HepG2 (cell line): ENCODE data around the gene TOP1. TPM values are rescaled to one million over a fixed set of nuclear protein-coding genes. Genes with fewer than 3 reads are reported as not detected.
A peak's percentile ranks its signal among the peaks of the same experiment; 100 is the strongest.

Experiments used
- DPF2 ChIP-seq: sonication (generic); formaldehyde crosslinking; IDR thresholded peaks from 2 replicates; pipeline ENCODE4 v1.4.0; 2020; ENCODE audit warnings: mild to moderate bottlenecking, low read depth, missing genetic modification reagents, borderline replicate concordance
- JUND ChIP-seq: sonication (generic); formaldehyde crosslinking; IDR thresholded peaks from 2 replicates; pipeline ENCODE4 v1.8.0; 2022; ENCODE audit warnings: mild to moderate bottlenecking, missing genetic modification reagents
- MAFF ChIP-seq: IDR thresholded peaks from 2 replicates; pipeline ENCODE4 v1.6.1; 2011; ENCODE audit warnings: low read depth, low read length, improper control_type of control experiment
- NFKB2 ChIP-seq: sonication (generic); formaldehyde crosslinking; IDR thresholded peaks from 2 replicates; pipeline ENCODE4 v1.4.0; 2020; ENCODE audit warnings: missing genetic modification reagents, borderline replicate concordance
- PCBP1 ChIP-seq: fragments of 200-400 bp; formaldehyde crosslinking; IDR thresholded peaks from 2 replicates; pipeline ENCODE4 v1.6.1; 2017; ENCODE audit warnings: mild to moderate bottlenecking, low read depth, low read length, borderline replicate concordance
- RXRA ChIP-seq: sonication (generic); formaldehyde crosslinking; IDR thresholded peaks from 2 replicates; pipeline ENCODE4 v1.5.1; 2020; ENCODE audit warnings: missing genetic modification reagents
- SALL1 ChIP-seq: sonication (generic); formaldehyde crosslinking; IDR thresholded peaks from 2 replicates; pipeline ENCODE4 v1.8.0; 2022; ENCODE audit warnings: mild to moderate bottlenecking, missing genetic modification reagents
- ZFX ChIP-seq: sonication (generic); formaldehyde crosslinking; IDR thresholded peaks from 2 replicates; pipeline ENCODE4 v1.4.0; 2020; ENCODE audit warnings: mild to moderate bottlenecking, low read depth, missing genetic modification reagents, moderate library complexity
- ZNF234 ChIP-seq: sonication (generic); formaldehyde crosslinking; conservative IDR thresholded peaks from 2 replicates; pipeline ENCODE4 v1.5.1; 2020; ENCODE audit warnings: mild to moderate bottlenecking, missing genetic modification reagents
- ZNF251 ChIP-seq: sonication (generic); formaldehyde crosslinking; IDR thresholded peaks from 2 replicates; pipeline ENCODE4 v1.9.0; 2021; ENCODE audit warnings: mild to moderate bottlenecking, missing genetic modification reagents
- ZNF501 ChIP-seq: sonication (generic); formaldehyde crosslinking; IDR thresholded peaks from 2 replicates; pipeline ENCODE4 v1.5.1; 2020; ENCODE audit warnings: mild to moderate bottlenecking, moderate library complexity, missing genetic modification reagents
- polyA plus RNA-seq, 8 experiments: library from polyadenylated mRNA; depleted of rRNA in 3 of 8; stranded (reverse) in 7 of 8; unstranded in 1 of 8; fragments of >200 nt; fragmentation: Illumina TruSeq in 4 of 8; extraction: Trizol in 4 of 8; gene quantifications; 2 replicates each; pipeline versions ENCODE4 v1.2.1 to v1.2.3, GENCODE V29; 2011 to 2016; ENCODE audit warnings: low read depth in 4 of 8, missing spikeins in 1 of 8, mixed read lengths in 1 of 8; ENCODE audit not compliant: insufficient read depth in 1 of 8
- total RNA-seq, 5 experiments: library from RNA; depleted of rRNA; stranded (reverse); fragments of >200 nt; fragmentation: Illumina TruSeq; extraction: Trizol; gene quantifications; 2 replicates each; pipeline ENCODE4 v1.2.3, GENCODE V29; 2016; ENCODE audit warnings: low read depth in 1 of 5
- TF ChIP-seq, protein P1 (sequence below): sonication (generic); formaldehyde crosslinking; IDR thresholded peaks from 2 replicates; pipeline ENCODE4 v1.4.0; 2020; ENCODE audit warnings: missing genetic modification reagents, borderline replicate concordance
- TF ChIP-seq, protein P2 (sequence below): sonication (generic); formaldehyde crosslinking; IDR thresholded peaks from 2 replicates; pipeline ENCODE4 v1.4.0; 2020; ENCODE audit warnings: missing genetic modification reagents, borderline replicate concordance
- TF ChIP-seq, protein P3 (sequence below): sonication (generic); formaldehyde crosslinking; IDR thresholded peaks from 2 replicates; pipeline ENCODE4 v1.4.0; 2020; ENCODE audit warnings: low read depth, mild to moderate bottlenecking, missing genetic modification reagents
- TF ChIP-seq, protein P4 (sequence below): sonication (generic); formaldehyde crosslinking; IDR thresholded peaks from 2 replicates; pipeline ENCODE4 v1.5.1; 2020; ENCODE audit warnings: mild to moderate bottlenecking, missing genetic modification reagents, moderate library complexity
- TF ChIP-seq, protein P5 (sequence below): sonication (generic); formaldehyde crosslinking; IDR thresholded peaks from 2 replicates; pipeline ENCODE4 v1.4.0; 2020; ENCODE audit warnings: mild to moderate bottlenecking, missing genetic modification reagents

The TOP1 gene
- total and polyA plus RNA-seq, 2 of the 13 experiments (the other 11 are each of a cell fraction or from before 2014, with no cell fraction given), result 10.2 to 19.4 TPM

DNA sequence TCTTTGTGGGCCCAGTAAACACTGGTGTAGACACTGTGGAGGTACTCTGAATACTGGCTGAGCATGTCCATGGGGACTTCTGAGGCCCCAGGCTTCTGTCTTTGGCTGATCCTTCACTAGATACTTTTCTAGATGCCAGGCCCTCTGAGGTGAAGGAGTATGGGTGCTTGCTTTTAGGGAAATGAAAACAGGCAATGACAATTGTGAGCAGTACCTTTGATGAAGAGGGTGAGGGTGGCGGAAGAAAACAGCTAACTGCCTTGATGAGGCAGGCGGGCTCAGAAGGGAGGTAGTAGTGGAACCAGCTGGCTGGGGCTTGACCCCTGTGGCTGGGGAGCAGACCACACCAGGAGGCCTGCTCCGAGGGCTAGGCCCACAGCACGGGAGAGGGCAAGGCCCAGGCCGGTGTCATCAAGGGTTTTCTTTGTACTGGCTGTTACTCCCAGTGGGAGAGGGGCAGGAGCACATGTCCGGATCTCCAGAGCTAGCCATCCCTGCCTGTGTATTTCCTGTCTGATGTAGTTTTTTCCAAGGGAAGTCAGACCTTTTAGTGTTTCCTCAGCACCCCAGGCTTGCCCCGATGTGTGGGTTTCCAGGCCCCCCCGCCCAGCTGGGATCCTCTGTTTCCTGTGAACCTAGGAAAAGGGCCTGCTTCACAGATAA is 112.7 kb downstream of the TOP1 start (continued):
- TF ChIP-seq, protein P1, sequence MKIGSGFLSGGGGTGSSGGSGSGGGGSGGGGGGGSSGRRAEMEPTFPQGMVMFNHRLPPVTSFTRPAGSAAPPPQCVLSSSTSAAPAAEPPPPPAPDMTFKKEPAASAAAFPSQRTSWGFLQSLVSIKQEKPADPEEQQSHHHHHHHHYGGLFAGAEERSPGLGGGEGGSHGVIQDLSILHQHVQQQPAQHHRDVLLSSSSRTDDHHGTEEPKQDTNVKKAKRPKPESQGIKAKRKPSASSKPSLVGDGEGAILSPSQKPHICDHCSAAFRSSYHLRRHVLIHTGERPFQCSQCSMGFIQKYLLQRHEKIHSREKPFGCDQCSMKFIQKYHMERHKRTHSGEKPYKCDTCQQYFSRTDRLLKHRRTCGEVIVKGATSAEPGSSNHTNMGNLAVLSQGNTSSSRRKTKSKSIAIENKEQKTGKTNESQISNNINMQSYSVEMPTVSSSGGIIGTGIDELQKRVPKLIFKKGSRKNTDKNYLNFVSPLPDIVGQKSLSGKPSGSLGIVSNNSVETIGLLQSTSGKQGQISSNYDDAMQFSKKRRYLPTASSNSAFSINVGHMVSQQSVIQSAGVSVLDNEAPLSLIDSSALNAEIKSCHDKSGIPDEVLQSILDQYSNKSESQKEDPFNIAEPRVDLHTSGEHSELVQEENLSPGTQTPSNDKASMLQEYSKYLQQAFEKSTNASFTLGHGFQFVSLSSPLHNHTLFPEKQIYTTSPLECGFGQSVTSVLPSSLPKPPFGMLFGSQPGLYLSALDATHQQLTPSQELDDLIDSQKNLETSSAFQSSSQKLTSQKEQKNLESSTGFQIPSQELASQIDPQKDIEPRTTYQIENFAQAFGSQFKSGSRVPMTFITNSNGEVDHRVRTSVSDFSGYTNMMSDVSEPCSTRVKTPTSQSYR (CRISPR knock-in tag), result 0 out of 2 replicates have a peak, but pooled peaks have one; percentile 35
- TF ChIP-seq RXRA (CRISPR knock-in tag) (peak; percentile 40), ZNF501 (peak; percentile 60), JUND (CRISPR knock-in tag) (0 out of 2 replicates have a peak, but pooled peaks have one; percentile 13), SALL1 (CRISPR knock-in tag) (peak; percentile 4; the same call in 1 of the 2 replicates), NFKB2 (no peak; the same call in 1 of the 2 replicates), DPF2 (0 out of 2 replicates have a peak, but pooled peaks have one; percentile 24), ZNF251 (peak; percentile 77; the same call in 1 of the 2 replicates), MAFF (no peak), ZFX (CRISPR knock-in tag) (peak; percentile 77; the same call in 1 of the 2 replicates), ZNF234 (CRISPR knock-in tag) (no peak), PCBP1 (no peak)
- TF ChIP-seq, protein P2, sequence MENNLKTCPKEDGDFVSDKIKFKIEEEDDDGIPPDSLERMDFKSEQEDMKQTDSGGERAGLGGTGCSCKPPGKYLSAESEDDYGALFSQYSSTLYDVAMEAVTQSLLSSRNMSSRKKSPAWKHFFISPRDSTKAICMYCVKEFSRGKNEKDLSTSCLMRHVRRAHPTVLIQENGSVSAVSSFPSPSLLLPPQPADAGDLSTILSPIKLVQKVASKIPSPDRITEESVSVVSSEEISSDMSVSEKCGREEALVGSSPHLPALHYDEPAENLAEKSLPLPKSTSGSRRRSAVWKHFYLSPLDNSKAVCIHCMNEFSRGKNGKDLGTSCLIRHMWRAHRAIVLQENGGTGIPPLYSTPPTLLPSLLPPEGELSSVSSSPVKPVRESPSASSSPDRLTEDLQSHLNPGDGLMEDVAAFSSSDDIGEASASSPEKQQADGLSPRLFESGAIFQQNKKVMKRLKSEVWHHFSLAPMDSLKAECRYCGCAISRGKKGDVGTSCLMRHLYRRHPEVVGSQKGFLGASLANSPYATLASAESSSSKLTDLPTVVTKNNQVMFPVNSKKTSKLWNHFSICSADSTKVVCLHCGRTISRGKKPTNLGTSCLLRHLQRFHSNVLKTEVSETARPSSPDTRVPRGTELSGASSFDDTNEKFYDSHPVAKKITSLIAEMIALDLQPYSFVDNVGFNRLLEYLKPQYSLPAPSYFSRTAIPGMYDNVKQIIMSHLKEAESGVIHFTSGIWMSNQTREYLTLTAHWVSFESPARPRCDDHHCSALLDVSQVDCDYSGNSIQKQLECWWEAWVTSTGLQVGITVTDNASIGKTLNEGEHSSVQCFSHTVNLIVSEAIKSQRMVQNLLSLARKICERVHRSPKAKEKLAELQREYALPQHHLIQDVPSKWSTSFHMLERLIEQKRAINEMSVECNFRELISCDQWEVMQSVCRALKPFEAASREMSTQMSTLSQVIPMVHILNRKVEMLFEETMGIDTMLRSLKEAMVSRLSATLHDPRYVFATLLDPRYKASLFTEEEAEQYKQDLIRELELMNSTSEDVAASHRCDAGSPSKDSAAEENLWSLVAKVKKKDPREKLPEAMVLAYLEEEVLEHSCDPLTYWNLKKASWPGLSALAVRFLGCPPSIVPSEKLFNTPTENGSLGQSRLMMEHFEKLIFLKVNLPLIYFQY, result 0 out of 2 replicates have a peak, but pooled peaks have one; percentile 18
- TF ChIP-seq, protein P3, sequence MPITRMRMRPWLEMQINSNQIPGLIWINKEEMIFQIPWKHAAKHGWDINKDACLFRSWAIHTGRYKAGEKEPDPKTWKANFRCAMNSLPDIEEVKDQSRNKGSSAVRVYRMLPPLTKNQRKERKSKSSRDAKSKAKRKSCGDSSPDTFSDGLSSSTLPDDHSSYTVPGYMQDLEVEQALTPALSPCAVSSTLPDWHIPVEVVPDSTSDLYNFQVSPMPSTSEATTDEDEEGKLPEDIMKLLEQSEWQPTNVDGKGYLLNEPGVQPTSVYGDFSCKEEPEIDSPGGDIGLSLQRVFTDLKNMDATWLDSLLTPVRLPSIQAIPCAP (CRISPR knock-in tag), result no peak
- TF ChIP-seq, protein P4, sequence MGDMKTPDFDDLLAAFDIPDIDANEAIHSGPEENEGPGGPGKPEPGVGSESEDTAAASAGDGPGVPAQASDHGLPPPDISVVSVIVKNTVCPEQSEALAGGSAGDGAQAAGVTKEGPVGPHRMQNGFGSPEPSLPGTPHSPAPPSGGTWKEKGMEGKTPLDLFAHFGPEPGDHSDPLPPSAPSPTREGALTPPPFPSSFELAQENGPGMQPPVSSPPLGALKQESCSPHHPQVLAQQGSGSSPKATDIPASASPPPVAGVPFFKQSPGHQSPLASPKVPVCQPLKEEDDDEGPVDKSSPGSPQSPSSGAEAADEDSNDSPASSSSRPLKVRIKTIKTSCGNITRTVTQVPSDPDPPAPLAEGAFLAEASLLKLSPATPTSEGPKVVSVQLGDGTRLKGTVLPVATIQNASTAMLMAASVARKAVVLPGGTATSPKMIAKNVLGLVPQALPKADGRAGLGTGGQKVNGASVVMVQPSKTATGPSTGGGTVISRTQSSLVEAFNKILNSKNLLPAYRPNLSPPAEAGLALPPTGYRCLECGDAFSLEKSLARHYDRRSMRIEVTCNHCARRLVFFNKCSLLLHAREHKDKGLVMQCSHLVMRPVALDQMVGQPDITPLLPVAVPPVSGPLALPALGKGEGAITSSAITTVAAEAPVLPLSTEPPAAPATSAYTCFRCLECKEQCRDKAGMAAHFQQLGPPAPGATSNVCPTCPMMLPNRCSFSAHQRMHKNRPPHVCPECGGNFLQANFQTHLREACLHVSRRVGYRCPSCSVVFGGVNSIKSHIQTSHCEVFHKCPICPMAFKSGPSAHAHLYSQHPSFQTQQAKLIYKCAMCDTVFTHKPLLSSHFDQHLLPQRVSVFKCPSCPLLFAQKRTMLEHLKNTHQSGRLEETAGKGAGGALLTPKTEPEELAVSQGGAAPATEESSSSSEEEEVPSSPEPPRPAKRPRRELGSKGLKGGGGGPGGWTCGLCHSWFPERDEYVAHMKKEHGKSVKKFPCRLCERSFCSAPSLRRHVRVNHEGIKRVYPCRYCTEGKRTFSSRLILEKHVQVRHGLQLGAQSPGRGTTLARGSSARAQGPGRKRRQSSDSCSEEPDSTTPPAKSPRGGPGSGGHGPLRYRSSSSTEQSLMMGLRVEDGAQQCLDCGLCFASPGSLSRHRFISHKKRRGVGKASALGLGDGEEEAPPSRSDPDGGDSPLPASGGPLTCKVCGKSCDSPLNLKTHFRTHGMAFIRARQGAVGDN (CRISPR knock-in tag), result peak; percentile 95
- TF ChIP-seq, protein P5, sequence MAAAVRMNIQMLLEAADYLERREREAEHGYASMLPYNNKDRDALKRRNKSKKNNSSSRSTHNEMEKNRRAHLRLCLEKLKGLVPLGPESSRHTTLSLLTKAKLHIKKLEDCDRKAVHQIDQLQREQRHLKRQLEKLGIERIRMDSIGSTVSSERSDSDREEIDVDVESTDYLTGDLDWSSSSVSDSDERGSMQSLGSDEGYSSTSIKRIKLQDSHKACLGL (CRISPR knock-in tag), result 0 out of 2 replicates have a peak, but pooled peaks have one; percentile 47
